Adrenal gland (tissue), 5 donors: ENCODE measurements around the gene NRP2.

ENCODE experiments used
- POLR2A ChIP-seq, 2 donors: fragments of 450-650 bp; IDR thresholded peaks; one replicate each; pipeline ENCODE4 v1.6.1; 2017; ENCODE audit warnings: antibody characterized with exemption in 2 of 2, mild to moderate bottlenecking in 2 of 2, moderate library complexity in 1 of 2
- TF ChIP-seq, protein P1 (sequence below), 6 experiments: fragments of 450-650 bp in 4 of 6; fragments of 200-600 bp in 2 of 6; sonication (generic) in 1 of 6; IDR thresholded peaks; 1 replicate in 5 of 6; 2 replicates in 1 of 6; pipeline versions ENCODE4 v1.5.1 to v1.8.0; 2016 to 2021; ENCODE audit warnings: antibody characterized with exemption in 6 of 6, mild to moderate bottlenecking in 2 of 6, moderate library complexity in 1 of 6
- donor health status: DM: no; HTN: no; CAD: no.

DNA sequence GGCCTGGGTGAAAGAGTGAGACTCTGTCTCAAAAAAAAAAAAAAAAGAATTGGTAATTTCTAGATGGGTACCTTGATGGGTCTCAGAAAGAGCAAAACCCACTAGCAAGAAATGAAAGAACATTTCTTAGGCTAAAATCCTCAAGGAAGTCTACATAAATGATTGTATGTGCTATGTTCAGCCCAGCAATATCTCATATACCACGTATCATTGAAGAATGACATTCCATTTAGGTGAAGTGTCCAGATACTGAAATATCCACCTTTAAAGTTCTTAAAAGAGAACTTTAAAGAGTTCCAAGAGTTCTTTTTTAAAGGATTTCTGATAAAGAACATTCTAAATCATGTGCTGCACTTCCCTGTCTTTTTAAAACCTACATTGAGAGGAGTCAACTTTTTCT, 19.2 kb downstream of the NRP2 start:
- TF ChIP-seq, protein P1, sequence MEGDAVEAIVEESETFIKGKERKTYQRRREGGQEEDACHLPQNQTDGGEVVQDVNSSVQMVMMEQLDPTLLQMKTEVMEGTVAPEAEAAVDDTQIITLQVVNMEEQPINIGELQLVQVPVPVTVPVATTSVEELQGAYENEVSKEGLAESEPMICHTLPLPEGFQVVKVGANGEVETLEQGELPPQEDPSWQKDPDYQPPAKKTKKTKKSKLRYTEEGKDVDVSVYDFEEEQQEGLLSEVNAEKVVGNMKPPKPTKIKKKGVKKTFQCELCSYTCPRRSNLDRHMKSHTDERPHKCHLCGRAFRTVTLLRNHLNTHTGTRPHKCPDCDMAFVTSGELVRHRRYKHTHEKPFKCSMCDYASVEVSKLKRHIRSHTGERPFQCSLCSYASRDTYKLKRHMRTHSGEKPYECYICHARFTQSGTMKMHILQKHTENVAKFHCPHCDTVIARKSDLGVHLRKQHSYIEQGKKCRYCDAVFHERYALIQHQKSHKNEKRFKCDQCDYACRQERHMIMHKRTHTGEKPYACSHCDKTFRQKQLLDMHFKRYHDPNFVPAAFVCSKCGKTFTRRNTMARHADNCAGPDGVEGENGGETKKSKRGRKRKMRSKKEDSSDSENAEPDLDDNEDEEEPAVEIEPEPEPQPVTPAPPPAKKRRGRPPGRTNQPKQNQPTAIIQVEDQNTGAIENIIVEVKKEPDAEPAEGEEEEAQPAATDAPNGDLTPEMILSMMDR (IDR thresholded peaks at IDR 0.05): no peak
- no peak for TF ChIP-seq POLR2A (IDR thresholded peaks at IDR 0.05)
